HG03039 (cell line): Measurements from ENCODE around the gene TCEA3.

ENCODE experiments used
- ATAC-seq: cut with Tn5 transposase; IDR thresholded peaks from one replicate; pipeline ENCODE4 v1.9.1; 2021; ENCODE audit warnings: mild to moderate bottlenecking, moderate library complexity; ENCODE audit not compliant: unreplicated experiment

Gene TCEA3

DNA sequence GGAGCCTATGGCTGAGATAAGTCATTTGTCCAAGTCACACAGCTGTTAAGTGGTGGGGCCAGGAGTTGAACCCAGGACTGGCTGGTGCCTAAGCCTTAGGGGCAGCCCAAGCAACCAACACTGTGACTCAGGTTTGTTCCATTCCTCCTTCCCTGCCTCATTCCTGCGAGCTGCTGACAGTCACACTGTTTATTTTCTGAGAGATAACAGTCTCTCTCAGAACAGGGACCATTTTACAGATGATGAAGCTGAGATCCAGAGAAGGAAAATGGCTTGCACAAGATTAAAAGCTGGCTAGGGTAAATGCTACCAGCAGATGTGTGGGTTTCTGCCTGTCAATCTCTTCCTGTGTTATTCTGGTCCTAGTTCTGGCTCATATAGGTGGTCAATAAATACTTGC lies 24.3 kb upstream of the TCEA3 start:
- no peak for ATAC-seq

GRCh38 chr1:23446661-23447310 lies 22.2 kb upstream of the TCEA3 start:
- no peak for ATAC-seq

- no peak for ATAC-seq
Measured at GRCh38 chr1:23444596-23445390, 20.2 kb upstream of the TCEA3 start.

GRCh38 chr1:23444104-23444533 lies 19.6 kb upstream of the TCEA3 start:
- ATAC-seq, result no peak

GRCh38 chr1:23442751-23443150 lies 18.2 kb upstream of the TCEA3 start:
- ATAC-seq, result no peak

DNA sequence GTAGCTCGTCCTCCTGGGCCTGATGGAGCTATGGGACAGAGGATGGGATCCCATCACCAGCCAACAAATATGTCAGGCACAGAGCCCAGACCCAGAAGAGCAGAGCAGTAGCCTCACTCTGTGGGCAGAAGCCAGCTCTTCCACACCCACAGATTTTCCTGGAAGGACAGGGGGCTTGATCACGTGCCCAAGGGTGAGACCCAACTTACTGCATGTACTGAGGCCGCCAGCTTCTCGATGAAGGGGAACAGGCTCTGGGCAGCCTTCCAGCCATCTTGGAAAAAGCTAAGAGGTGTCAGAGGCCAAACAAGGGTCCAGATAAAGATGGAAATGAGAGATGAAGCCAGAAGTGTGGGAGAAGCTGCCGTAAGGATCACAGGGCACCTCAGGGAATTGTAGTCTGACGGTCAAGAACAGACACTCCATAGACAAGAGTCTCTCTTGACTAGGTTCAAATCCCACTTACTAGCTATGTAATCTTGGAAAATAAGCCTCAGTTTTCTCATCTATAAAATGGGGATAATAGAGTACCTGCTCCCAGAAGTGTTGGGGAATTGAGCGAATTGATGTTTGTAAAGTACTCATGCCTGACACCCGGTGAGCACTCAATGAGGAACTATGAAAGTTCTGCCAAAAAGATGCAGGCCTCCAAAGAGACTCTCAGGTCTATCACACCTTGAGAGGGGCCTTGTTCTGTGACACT lies 17.0 kb upstream of the TCEA3 start:
- no peak for ATAC-seq

DNA sequence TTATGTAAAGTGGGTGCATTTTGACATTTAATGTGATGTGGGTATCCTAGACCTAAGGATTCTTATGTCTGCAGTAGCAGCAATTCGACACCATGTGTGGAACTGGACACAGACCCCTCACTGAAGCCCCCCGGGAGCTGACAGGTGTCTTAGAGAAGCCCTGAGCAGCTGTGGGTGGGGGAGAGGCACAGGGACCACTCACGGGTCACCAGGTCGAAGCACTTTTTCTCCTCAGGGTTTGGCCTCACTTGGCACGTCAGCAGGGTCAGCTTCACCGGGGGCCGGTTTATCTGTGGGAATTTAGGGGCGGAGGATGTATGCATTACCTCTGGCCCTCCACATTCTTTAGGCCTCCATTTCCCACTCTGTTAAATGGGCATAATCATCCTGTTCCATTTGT lies 14.0 kb upstream of the TCEA3 start:
- ATAC-seq, result no peak

DNA sequence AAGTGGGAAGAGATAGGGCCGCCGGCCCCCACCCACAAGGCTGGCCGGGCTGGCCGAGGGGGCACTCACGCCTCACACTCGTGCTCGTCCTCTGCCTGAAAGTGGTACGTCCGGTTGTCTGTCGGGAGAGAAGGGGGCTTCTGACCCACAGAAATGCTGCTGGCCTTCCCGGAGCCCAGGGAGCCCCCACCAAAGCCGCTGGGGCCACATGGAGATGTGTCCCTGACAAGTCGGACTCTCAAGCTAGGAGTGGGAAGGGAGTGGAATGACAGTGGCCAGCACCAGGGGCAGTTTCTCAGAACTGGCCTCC lies 12.8 kb upstream of the TCEA3 start:
- no peak for ATAC-seq

DNA sequence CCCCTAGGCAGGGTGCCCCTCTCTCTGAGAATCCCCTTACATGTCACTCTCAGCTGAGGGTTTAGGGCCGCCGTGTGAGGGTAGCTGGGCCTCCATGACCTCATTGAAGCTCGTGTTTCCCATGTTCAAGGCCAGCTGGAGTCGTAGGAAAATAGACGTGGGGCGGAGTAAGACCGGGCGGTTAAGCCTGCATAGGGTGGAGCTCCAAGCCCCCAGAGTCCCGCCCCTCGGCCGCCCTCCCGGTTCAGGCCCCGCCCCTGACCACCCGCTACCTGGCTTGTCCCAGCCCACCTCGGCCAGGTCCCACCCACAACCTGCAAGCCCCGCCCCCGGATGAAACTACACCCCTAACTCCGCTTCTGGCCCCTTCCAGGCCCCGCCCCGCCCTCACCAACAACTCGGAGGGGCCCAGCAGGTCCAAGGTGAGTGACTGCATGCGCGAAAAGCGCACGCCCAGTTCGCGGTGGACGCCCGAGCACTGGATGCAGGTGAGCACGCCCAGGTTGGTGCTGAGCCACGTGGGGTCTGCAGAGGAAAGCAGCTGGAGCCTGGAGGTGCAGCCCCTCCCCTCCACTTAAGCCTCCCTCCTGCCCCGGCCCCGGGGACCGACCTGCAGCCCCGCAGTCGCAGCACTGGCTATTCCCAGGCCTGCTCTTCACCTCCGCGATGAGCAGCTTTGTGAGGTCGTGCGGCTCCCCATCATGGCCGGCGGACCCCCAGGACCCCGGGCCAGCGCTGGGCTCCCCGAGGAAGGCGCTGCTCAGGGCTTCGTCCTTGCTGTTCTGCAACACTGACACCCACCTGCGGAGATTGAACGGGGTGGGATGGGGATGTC lies 12.2 kb upstream of the TCEA3 start:
- ATAC-seq, result no peak

DNA sequence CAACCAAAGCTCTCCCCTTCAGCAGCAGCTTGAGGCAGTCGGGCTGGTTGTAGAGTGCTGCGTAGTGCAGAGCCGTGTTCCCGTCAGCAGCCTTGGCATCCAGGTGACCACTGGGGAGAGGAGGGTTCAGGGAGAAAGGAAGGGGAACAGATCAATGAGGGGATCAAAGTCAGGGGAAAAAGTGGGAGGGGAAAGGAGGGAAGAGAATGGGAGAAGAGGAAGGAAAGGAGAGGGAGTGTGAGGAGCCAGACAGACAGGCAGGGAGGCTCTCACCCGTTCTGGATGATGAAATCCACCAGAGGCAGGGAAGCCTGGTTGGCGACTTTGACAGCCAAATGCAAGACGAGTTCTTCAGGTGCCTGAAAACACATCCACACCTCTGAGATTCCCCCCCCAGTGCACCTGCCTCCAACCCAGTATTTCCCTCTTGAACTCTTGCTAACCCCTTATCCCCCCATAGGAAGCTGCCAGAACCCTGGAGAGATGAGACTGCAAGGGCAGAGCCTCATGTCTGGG lies 9.8 kb upstream of the TCEA3 start:
- no peak for ATAC-seq

DNA sequence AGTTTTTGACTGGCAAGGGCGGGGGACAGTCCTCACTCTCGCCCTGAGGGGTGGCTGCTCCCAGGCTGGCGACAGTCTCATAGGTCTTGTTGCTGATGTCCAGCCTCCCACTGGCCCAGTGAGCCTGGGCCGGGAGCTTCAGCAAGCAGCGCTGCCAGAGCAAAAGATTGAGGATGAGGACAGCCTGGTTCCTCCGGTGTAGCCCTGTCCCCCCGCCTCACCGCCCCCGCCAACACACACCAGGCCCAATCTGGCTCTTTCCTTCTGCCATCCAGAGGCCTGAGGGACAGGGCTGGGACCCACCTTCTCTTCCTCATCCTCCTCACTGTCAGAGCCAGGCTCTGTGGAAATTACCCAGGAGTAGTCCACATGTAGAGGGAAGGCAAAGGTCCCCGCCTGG lies 8.6 kb upstream of the TCEA3 start:
- ATAC-seq, result no peak

- ATAC-seq, result no peak
Measured at GRCh38 chr1:23431431-23431830, 6.9 kb upstream of the TCEA3 start.

- ATAC-seq, result no peak
Measured at GRCh38 chr1:23430803-23431202, 6.3 kb upstream of the TCEA3 start.

GRCh38 chr1:23428136-23428905 lies 3.8 kb upstream of the TCEA3 start:
- ATAC-seq, result no peak

GRCh38 chr1:23427550-23427949 lies 3.0 kb upstream of the TCEA3 start:
- no peak for ATAC-seq

DNA sequence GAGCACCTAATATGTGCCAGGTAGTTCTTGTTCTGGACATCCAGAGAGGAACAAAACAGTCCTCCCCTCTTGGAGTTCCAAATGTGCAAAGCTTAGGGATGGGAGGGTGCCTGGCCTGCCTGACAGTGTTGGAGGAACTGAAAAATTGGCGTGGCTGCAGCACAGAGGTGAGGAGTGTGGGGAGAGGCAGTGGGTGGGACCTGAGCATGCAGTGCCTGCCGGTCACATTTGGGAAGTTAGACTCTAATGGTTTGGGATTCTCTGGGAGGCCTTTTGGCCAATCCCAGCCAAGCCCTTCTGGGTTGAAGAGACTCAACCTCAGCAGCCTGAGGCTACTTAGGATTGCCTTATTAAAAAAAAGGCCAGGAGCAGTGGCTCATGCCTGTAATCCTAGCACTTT lies 2.3 kb upstream of the TCEA3 start:
- ATAC-seq, result no peak

DNA sequence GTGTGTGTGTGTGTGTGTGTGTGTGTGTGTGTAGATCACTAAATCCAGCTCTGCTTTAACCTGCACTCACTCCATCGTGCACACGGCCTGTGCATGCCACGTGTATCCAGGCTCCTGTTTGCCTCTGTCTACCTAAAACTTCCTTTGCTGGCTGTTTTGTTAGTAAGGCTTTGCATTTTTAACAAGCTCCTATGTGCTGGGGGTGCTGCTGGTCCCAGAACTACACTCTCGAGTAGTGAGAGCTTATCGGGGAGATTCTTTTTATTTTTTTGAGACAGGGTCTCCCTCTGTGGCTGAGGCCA lies 596 bp upstream of the TCEA3 start:
- ATAC-seq, result no peak

DNA sequence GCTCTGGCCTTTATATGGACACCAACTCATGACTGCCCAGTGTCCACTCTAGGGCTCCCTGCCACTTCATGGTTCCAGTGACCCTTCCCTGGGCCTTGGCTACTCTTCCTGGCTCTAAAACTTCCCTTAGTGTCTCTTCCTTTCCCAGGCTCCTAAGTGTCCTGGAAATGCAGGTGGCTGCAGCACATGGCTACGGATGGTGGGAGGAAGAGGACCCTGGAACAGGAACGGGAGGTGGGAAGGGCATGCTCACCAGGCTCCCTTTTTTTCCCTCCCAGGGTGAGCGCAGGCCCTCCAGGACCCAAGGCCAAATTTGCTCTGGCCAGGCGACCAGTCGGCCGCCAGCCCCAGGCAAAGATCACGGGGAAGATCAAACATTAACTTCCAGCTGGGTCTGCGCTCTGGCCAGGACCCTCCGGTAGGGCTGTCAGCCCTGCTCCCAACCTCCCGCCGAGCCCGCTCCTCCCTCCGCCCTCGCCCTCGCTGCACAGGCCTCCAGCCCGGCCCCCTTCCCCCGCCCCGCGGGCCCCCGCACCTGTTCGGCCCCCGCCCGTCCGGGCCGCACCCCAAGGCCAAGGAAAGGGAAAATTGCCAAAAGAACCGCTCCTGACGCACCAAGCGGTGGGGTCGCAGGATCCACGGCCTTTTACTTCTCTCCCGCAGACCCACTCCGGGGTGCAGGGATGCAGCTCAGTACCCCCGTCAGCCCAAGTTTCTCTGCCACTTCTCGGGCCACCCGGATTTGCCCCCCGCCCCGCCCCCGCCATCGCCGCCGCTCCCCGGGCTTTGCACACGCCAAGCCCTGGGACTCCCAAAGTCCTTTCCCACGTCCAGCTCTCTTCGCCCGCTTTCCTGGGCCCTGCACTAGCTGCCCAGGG lies 894 bp downstream of the TCEA3 start:
- ATAC-seq, result no peak

GRCh38 chr1:23422941-23423340 lies 1.6 kb downstream of the TCEA3 start:
- ATAC-seq, result no peak
